ENCODE measurements around the gene DSTN.

GRCh38 chr20:17637413-17637780, 67.5 kb downstream of the DSTN start:
- TF ChIP-seq REST (IDR thresholded peaks at IDR 0.05; ENCODE audit: insufficient read depth in 1 of 2, low read depth in 2 of 2, low read length in 1 of 2) (no peak), CTCF (IDR thresholded peaks at IDR 0.05) (no peak), SIN3A (IDR thresholded peaks at IDR 0.05; ENCODE audit: borderline replicate concordance, insufficient read depth, low read depth, low read length) (no peak), POLR2AphosphoS5 (IDR thresholded peaks at IDR 0.05; ENCODE audit: low read depth, low read length) (no peak)

All from Panc1 (cell line).